GM15510 (cell line): ENCODE measurements around the gene ATP4B.

Experiments
- POLR2A ChIP-seq: IDR thresholded peaks from 3 replicates; pipeline ENCODE4 v1.6.1; 2011; ENCODE audit warnings: borderline replicate concordance; ENCODE audit not compliant: insufficient read length; ENCODE audit errors: extremely low read depth

The ATP4B gene

DNA sequence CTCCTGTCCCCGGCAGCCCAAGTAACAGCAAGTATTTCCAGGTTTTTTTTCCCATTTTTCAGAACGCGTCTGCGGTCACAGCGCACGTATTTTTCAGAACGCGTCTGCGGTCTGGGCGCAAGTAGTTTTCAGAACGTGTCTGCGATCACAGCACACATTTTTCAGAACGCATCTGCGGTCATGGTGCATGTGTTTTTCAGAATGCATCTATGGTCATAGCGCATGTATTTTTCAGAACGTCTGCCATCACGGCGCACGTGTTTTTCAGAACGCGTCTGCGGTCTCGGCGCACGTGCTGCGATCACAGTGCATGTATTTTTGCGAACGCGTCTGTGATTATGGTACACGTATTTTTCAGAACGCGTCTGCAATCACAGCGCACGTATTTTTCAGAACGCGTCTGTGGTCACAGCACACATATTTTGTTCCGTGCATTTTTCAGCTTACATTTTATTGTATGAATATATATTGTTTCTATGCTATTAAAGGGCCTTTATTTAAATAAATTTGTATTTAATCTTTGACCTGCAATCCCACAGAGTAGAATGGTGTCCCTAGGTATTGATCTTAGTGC is 19.7 kb downstream of the ATP4B start:
- TF ChIP-seq POLR2A: no peak

GRCh38 chr13:113637262-113638160 is 20.5 kb downstream of the ATP4B start:
- no peak for TF ChIP-seq POLR2A

DNA sequence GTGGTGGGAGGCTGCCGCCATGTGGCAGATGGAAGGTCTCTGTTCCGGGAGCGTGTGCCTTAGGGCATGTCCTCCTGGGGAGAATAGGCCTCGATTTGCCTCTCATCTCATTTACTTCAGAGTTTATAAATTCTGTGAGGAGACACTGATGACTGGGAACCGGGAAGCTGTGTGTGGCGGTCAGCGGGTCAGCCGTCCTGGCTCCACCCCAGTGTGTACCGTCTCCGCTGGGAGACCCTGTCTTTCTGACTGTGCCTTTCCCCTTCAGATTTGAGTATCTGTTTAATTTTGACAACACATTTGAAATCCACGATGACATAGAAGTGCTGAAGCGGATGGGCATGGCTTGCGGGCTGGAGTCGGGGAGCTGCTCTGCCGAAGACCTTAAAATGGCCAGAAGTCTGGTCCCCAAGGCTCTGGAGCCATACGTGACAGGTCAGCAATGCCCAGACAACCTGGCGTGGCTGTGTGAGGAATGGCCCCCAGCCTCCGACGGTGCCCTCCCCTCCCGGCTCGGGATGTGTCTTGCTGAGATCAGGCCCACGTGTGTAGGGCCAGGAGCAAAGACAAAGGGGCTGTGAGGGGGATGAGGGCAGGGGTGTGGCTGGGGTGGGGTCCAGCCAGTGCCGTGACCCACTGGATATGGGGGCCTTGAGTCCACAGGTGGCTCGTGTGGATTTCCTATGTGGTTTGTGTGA is 21.6 kb downstream of the ATP4B start:
- TF ChIP-seq POLR2A: no peak

DNA sequence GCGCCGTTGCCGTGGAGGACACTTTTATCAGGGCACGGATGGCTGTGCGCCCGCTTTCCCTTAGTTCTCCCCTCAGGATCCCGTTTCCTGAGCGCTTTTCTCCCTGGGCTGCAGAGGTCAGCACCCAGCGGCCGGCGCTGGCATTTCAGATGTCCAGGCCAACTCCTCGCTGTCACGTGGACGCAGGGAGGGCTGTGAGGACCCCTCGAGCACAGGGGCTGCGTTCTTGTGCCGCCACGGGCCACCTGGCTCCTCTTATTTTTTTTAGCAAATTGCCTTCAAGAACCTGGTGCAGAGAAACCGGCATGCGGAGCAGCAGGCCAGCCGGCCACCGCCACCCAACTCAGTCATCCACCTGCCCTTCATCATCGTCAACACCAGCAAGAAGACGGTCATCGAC is 22.3 kb downstream of the ATP4B start:
- no peak for TF ChIP-seq POLR2A

- TF ChIP-seq POLR2A: no peak
Observed at GRCh38 chr13:113635048-113635420, 23.0 kb downstream of the ATP4B start.

DNA sequence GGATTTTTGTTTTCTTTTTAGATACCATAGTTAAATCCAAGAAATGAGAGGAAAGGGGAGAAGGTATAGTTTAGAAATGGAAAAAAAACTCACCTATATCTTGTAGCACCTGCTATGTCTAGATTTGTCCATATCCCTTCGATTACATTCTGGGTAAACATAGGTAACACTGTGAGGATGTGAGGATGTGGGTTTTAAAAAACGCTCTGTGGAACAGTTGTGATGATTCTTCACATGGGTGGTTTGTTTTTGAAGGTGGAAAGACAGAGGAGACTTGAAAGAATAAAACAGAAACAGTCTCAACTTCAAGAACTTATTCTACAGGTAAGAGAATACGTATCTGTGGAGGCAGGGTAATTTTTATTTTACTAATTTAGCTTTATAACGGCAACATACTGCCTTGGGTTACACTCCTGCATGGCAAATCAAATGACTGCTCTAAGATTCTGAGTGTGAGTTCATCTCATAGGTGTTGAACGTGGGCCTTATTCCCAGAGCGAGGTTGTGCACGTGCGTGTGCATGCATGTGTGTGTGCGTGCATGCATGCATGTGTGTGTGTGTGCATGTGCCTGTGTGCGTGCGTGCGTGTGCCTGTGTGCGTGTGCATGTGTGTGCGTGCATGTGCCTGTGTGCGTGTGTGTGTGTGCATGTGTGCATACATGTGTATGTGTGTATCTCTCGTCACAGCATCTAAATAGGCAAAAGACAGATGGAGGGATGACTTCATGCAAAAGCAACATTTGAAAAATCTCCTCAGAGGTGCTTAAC is 23.5 kb downstream of the ATP4B start:
- TF ChIP-seq POLR2A: no peak

- no peak for TF ChIP-seq POLR2A
Observed at GRCh38 chr13:113633485-113633873, 24.5 kb downstream of the ATP4B start.

DNA sequence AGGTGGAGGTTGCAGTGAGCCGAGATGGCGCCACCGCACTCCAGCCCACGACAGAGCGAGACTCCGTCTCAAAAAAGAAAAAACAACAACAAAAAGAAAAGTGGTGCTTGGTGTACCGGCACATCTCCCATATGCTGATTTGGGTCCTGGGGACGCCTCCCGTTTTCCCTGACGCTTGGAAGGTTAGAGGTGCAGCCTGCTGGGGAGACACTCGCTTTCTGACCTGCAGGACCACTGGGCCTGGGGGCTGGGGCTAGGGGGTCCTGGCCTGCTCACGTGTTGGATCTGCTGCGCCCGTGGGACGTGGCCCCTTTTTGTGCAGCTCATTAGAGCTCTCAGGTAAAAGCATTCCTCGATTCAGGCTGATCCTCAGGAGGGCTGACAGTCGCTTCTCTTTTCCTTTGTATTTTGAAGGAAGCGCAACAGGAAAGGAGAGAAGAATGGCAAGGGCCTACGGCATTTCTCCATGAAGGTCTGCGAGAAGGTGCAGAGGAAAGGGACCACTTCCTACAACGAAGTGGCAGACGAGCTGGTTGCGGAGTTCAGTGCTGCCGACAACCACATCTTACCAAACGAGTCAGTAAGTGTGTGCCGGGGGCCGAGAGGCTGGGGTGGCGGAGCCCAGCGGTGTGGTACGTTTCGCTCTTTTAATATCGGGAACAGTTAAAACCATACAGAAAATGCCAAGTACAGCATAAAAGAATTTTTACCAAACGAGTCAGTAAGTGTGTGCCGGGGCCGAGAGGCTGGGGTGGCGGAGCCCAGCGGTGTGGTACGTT is 25.1 kb downstream of the ATP4B start:
- TF ChIP-seq POLR2A: no peak

DNA sequence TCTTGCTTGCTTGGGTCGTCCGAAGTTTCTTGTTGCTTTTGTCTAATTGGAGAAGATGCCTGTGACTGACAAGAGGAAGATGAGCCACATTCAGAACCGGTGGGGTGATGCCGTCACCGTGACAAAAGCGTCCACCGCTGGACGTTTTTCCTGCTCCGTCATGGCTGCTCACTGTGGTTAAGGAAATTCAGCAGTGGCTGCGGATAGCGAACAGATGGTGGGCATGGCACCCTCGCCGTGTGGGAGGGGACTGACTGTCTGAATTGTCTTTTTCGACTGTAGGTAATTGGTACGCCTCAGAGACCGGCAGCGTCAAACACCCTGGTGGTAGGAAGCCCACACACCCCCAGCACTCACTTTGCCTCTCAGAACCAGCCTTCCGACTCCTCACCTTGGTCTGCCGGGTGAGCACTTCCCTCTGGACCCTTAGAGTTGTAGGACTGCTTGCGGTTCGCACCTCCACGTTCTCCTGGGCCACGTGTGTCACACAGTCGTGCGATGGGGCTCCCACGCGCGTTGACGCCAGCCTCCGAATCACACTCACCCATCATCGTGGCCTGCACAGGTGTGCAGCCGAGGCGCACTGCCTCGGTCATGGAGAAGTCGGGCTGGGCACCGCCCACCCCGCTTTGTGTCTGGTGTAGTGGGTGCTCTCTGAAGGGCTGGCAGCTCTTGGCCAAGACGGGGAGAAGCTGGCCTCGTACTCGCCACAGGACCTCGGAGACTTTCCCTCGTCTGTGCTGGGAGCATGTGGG is 26.5 kb downstream of the ATP4B start:
- no peak for TF ChIP-seq POLR2A

DNA sequence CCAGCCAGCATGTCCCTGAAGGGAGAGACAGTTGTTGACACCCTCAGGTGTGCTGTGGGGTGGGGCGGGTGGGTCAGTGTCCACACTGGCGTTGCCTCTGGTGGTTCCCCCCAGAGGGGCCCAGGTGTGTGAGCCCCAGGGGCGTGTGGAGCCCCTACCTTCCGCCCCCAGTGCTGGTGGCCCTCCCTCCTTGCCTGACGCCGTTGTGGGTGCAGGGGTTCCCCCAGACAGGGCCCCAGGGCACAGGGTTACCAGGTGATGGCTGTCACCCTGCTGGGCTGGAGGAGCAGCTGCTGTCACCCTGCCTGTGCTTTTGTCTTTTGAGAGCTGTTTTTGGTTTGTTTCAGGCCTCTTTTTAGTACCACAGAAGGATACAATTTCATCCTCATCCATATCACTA is 27.2 kb downstream of the ATP4B start:
- no peak for TF ChIP-seq POLR2A

GRCh38 chr13:113630296-113630695 is 27.7 kb downstream of the ATP4B start:
- TF ChIP-seq POLR2A: no peak

DNA sequence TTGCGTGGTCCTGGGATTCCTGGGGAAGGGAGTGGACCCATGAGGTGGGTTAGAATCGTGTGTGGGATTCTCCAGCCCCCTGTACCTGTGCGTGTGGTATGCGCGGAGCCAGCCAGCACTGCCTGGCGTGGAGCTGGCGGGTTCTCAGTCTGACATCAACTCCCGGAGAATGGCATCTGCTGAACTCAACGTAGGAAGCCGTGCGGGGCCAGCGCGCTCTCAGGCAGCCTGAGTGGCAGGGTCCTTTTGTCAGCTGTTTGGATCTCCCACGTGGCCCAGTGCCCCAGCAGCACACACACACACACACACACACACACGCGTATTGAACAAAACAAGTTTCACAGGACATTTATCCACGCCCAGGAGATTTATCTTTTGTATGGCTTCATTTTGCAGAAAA is 28.1 kb downstream of the ATP4B start:
- no peak for TF ChIP-seq POLR2A
